Stimulated activated CD4-positive, alpha-beta T cell treated with anti-CD3 and anti-CD28 coated beads, Interleukin-15, amount 100 ng/mL, for 24 hours (primary cell): ENCODE results near the gene OGN.
A peak's percentile ranks its signal among the peaks of the same experiment; 100 is the strongest.
"Not testable (repeated sequence)": the region's sequence is repeated elsewhere in the genome, so short reads cannot be mapped to it uniquely, and the experiment has no call there.

Experiments used
- DNase-seq: peaks from one replicate; pipeline ENCODE4 v3.0.0-alpha.2; 2020

OGN gene, protein sequence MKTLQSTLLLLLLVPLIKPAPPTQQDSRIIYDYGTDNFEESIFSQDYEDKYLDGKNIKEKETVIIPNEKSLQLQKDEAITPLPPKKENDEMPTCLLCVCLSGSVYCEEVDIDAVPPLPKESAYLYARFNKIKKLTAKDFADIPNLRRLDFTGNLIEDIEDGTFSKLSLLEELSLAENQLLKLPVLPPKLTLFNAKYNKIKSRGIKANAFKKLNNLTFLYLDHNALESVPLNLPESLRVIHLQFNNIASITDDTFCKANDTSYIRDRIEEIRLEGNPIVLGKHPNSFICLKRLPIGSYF

DNA sequence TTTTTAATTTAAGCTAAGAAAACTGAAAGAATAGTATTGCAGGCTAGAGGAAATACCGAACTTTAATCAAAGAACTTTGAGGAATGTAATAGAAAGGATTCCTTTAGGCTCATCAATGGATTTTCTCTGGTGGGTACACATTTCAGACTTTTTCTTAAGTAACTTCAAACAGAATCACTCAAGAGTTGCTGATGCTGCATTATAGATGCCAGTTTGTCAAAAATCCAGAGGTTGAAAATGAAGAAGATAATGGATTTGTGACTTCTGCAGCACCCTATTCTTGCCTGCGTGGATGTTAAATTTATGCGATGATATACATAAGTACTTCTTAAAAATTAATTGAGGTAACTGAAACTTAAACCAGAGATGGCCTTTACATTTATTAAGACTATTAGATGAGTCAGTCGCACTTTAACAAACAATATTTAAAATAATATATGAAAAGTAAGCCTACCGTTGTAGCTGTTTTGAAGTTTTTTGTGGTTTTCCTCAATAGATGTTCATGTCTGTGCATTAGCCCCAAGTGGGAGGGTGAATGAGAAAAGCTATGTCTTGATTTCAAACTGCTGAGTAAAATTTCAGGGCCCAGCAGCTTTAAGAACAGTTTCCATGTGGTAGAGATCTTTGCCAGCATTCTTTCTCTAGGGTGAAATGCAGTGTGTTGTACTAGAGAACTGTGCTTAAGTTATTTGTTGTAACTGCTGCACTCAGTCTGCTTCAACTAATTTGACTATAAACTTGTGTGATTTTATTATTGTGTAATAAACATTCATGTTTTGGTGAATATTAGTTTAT lies at the start of gene OGN:
Gene OGN (minus strand): TSS at position 537 of the 795 bp plus-strand sequence. CDS start 1,171 bp downstream, outside the sequence.
- no peak for DNase-seq

DNA sequence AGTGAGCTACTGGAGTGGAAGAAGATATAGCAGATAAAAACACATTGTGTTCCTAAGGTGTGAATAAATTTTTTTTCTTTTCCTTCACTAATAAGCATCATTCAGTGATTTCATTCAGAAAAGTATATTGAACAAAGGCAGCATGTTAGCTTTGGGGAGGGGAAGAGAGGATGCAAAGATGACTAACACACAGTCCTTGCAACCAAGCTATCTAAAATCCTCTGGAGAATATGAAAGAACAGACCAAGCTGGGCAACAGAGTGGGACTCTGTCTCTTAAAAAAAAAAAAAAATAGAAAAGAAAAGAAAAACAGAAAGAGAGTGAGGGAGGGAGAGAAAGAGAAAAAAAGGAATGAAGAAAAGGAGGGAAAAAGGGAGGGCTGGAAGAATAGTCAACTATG lies 42.2 kb upstream of the OGN start:
- DNase-seq, result no peak

DNA sequence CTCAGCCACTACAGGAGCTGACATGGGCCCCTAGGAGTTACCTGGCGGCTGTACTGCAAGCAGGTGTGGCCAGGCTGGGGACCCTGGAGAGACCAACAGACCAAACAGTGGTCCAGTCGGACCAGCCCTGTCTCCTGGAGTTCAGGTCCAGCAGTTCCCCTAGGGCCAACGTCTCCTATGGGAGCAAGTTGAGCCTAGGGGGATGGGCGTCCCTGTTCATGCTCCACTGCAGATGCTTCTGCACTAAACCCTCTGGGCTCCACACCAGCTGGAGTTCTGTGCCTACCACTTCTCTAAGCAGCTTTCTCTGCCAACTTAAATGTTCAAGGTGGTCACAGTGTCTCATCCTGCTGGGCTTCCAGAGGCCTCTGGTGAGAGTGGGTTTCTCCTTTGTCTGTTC lies 40.5 kb upstream of the OGN start:
- DNase-seq, result no peak

DNA sequence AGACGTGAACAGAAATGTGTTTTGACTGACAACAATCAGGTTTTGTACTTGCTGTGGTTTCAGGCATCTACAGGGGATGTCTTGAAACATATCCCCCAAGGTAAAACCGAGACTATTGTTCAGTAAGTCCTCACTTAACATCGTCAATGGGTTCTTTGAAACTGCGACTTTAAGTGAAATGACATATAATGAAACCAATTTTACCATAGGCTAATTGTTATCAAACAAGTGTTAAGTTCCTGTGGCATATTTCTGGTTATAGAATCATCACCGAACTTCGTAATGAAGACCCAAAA lies 36.3 kb upstream of the OGN start:
- DNase-seq, result no peak

DNA sequence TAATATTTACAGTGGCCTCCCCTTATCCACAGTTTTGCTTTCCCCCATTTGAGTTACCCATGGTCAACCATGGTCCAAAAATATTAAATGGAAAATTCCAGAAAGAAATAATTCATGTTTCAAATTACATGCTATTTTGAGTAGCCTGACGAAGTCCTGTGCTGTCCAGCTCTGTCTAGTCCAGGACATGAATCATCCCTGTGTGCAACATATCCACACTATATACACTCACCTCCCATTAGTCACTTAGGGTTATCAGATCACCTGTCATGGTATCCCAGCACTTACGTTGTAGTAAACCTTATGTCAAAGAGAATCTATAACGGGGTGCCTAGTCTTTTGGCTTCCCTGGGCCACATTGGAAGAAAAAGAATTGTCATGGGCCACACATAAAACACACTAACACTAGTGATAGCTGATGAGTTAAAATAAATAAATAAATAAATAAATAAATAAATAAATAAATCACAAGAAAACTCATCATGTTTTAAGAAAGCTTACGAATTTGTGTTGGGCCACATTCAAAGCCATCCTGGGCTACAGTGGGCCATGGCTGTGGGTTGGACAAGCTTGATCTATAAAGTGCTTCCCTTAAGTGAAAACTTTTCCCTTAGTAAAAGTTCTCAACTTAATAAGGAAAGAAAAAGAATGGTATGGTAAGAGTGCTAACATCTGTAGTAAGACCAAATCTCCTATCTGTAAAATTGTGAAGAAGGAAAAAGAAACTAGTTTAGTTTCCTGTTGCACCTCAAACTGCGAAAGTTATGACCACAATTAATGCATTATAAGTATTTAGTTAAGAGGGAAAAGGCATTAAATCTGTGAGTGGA lies 35.8 kb upstream of the OGN start:
- no peak for DNase-seq

DNA sequence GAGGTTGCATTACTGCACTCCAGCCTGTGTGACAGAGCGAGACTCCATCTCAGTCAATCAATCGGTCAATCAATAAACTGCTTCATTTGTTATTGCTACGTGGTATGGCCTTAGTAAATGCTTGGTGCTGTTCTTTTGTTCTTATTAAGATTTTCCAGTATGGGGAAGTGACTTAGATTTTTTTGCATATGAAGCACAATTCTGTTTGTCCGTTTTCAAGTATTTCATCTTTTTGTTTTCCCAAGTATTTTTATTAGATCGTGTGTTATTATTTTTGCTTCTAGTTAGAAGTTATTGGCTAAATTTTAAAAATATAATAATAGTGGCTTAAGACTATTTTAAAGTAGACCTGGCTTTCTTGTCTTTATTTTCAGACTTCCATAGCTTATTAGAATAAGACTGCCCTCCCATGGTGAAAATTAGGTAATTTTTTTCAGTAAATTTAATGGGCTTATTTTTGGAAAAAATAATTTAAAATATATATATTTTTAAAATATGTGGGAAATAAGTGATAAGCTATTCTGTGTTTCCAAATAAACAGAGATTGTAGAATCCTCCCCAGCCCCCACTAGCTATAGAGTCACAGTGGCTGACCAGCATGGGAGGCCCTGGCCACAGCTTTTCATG lies 34.6 kb upstream of the OGN start:
- no peak for DNase-seq

DNA sequence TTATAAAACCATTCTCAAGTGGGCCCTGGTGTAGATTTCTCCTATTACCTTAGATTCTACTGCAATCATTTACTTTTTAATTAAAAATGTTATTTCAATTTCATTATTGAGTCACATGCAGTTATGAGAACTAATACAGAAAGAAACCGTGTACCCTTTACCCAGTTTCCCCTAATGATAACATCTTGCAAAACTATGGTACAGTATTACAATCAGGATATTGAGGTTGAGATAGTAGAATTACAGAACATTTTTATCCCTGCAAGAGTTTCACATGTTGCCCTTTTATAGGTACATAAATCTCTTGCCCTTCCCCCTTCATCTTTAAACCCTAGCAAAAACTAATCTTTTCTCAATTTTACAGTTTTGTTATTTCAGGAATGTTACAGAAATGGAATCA lies 30.9 kb upstream of the OGN start:
- no peak for DNase-seq

DNA sequence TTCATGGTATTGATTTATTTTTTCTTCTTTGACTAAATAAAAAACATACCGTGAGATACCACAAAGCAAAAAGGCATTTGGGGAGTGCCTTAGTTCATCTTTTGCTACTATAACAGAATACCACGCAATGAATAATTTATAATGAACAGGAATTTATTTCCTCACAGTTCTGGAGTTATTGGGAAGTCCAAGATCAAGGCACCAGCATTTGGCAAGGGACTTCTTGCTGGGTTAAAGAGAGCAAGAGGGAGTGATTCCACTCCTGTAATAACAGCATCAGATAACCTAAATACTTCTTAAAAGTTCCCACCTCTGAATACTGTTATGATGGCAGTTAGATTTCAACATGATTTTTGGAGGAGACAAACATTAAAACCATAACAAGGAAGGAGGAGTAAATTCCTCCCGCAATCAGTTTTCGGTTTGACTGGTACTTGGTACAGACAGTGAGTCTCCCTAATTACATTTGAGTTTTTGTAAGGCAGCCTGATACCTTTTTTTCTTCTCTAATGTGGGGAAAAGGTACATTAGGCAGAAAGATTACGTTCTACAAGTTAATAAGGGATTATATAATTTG lies 28.7 kb upstream of the OGN start:
- DNase-seq, result no peak

DNA sequence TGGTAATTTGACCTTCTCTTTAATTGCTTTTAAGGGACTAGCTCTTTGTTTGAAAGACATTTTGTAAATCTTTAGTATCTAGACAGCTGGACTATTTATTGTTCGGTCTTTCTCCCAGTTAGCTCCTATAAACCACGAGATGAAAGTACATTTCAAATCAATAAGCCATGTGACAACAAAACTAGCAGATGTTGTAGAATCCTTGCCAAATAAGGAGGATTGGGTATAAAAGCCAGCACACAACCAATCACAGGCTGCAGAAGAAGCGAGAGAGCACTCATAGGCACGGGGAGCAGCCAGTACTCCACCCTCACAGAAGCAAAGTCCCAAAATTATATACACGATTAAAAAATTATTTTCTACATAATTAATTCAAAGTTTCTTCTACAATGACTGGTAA lies 28.0 kb upstream of the OGN start:
- no peak for DNase-seq

DNA sequence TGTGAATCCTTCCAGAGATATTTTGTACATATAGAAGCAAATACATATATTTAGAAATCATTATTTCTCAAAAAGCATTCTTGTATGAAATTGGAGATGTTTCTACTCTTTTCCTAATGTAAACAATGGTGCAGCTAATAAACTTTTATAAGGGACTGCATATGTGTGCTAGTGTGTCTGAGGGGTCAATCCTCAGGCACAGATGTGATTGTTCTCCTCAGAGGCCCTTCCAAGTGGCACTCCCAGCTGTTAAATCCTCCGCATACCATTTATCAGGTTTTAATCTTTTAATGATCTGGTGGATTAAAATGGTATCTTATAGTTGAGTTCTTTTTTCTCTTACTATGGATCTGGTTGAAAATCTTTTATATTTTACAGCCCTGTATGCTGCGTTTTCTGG lies 25.5 kb upstream of the OGN start:
- DNase-seq, result no peak

DNA sequence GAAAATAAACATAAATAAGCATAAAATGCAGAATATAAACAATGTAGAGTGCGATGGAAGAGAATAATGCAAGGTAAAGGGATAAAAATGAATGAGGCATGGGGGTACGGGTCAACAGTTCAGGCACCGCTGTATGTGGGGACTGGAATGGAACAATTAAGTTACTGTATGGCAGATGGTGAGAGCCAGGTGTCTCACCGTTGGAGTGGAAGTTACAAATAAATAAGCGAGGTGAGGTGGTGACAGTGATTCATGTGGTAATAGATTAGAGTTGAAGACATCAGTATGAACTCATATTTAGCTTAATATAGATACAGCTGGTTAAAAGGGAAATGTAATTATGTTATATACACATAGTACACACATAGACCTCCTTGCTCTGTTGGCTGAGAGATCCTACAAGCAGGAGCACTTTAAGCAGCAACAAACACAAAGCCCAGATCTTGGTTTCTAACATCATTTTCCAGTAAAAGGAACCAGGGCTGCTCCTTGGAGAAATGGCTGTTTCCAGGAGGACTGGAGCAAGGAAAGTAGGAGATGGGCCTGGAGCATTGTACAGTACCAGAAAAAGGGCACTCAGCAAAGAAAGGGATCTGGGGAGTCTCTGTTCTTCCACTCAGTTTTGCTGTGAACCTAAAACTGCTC lies 22.2 kb upstream of the OGN start:
- DNase-seq, result no peak

DNA sequence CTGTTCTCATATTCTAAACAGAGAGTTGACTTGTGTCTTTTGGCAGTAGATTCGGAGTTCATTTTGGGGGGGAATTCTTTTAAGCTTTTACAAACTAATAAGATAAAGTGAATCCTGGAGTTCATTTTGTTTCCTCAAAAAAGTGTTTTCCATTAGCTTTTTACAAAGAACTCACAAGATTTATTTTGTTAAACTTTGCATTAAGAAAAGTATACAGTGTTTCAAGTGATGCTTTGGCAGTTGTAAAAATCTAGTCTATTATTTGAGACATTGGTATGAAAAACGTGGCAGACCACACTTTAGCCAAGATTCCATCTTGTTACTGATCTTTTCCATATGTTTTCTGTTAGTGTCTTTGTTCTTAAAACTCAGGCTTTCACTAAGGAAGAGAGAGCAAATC lies 21.1 kb upstream of the OGN start:
- DNase-seq, result no peak

DNA sequence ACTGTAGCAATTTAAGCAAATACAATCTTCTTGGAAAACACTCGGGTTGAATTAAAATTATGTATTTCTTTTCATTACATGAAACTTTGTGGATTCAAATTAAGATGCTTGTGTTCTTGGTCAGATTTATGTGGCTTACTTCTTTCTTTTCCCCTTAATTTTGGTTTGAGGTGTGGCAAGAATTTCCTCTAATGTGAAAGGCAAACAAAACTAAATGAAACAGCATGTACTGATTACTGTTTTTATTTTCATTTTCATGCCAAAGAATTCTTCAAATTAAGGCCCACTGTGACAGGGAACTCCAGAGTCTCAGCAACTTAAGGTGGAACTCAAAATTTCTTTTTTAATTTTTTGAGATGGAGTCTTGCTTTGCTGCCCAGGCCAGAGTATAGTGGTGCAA lies 20.0 kb upstream of the OGN start, which contains the start of gene OMD:
Gene OMD (minus strand): TSS at position 132 of the 400 bp plus-strand sequence. CDS start 6,913 bp downstream, outside the sequence.
- DNase-seq, result no peak

DNA sequence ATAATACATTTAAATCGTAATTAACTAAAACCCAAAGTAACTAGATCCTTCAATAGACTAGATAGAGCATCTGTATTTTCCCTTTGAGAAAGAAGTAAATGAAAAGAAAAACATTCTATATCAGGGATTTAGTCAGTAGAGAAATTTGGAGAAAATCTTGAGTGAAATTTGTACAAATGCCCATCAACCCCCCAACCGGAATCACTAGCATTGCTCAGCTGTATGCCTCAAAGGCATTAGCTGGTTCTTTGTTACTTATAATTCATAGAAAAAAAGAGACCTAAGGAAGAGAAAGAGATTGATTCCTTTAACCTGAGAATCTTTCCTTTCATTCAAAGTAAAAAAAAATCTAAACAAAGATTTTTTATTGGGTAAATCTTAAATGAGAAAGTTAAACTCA lies 19.2 kb upstream of the OGN start:
- DNase-seq, result no peak

DNA sequence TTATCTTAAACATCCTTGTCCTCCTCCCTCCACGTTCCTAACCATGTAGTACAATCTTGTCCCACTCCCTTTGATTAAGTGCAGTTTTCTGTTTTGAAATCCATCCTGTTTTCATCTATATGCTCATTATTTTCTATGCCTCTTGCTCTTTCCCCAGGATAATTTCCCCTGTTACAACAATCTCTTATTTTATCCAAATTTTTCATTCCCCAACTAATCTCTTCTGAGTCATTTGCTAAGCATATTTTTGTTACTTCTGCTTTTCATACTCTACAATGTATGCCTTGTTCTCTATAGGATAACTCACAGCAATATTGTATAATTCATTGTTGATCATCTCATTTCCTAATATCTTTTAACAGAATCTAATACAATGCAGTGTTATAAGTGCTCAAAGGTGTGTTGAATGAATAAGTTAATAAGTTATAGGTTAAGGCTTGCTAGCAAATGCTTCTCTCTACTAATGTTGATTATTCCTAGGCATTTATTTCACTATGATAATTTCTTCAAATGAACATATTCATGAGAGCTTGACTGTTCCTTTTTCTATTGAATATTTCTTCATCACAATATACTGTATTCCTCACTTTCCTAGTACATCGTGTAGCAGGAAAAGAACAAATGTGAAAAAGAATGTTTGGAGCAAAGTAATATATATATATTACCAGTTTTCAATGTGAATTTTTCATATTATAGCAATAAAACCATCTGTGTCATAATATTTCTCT lies 18.4 kb upstream of the OGN start:
- no peak for DNase-seq

DNA sequence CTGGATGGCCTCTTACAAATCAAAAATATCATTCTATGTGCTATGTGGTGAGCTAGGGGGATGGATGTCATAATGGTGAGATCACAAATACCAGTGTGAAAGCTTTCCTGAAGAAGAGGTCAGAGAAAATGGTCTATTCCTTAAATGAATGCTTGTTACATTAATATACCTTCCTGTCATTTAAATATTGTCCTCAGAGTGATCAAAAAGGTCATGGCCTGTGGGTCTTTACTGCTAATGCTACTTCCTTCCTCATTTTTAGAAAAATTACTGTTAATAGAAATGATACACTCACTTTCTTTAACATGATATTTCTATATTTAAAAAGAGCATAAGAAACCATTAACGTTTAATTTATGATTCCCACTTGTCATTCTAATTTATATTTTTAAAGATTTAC lies 10.2 kb upstream of the OGN start:
- DNase-seq, result no peak

DNA sequence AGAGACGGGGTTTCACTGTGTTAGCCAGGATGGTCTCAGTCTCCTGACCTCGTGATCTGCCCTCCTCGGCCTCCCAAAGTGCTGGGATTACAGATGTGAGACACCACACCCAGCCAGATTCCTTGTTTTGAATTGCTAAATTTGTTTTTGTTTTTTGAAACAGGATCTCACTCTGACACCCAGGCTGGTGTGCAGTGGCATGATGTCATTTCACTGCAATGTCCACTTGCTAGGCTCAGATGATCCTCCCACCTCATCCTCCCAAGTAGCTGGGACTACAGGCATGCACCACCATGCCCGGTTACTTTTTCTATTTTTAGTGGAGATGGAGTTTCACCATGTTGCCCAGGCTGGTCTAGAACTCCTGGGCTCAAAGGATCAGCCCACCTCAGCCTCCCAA lies 6.8 kb upstream of the OGN start:
- DNase-seq, result not testable (repeated sequence)

DNA sequence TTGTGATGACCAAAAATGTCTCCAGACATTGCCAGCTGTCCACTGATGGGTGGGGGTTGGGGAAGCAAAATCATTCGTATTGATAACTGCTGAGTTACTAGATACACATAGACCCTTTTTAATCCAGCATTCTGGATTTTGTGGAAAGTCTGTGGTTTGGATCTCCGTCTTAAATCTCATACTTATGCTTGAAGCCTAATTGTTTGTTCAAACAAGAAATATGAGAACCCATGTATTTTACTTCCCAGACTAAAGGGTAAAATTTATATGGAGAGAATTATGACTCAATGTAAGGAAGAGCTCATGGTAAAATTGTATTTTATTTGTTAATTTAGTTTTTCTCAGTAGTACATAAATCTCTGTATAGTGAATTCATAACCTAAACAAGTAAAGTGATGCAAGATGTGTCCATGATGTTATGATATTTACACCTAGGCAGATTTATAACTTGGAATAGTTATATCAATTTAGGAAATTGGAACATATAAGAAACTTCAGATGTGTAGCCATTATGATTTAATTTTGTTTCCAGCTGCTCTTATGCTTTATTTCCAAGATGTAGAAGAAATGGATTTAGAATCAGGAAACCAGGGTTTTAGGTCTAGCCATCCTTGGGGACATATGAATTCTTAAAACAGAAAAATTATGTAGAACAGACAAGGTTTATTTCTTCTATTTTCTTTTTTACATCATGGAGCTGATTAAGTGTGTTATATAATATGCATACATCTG lies 4.5 kb upstream of the OGN start:
- DNase-seq, result no peak

DNA sequence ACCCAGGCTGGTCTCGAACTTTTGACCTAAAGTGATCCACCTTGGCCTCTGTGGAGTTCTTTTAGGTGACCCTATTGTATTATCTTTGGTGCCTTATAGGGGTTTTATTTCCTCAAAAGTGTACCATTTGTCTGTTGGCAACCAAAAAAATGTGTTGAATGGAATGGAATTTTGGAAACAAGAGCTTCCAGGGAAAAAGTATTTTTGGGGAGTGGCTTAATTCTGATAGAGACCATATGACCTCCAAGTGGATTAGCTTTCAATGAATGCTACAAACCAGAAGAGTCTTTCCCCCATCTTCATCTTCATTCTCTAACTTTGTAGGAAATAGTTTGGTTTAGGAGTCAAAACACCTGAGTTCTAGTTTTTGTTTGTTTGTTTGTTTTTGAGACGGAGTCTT lies 3.4 kb upstream of the OGN start:
- no peak for DNase-seq

DNA sequence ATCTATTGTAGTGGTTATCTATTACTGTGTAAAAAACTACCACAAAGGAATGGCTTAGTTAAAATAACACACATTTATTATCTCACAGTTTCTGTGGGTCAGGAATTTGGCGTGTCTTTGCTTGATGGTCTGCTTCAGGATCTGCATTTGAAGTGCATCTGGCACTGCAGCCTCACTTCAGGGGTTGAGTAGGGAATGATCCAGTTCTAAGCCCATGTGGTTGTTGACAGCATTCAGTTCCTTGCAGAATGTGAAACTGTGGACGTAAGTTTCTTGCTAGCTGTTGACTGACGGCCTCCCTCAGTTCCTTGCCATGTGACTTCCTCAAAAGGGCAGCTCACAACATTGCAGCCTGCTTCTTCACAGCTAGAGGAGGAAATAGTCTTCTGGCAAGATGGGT lies 2.1 kb upstream of the OGN start:
- DNase-seq, result peak; percentile 11

DNA sequence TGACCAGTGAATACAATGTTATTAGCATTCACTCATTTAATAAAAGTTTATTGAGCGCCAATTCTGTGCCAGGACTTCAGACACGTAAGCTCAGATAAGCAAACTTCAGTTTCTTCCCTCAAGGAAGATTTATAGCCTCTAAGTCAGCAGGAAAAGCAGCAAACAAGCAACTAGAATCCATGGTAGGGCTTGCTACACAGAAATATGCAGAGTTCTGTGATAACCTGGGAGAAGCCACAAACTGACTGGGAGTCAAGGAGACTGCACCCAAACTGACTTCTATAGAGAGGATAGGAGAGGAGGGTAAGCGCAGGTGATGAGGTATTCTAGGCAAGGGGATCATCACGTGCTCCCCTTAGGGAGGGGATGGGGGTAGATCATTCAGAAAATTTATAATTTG lies 1.4 kb upstream of the OGN start:
- DNase-seq, result no peak
